ENCODE results near the gene MUC15. TPM values are rescaled to one million over a fixed set of nuclear protein-coding genes. Genes with fewer than 3 reads are reported as not detected.

MUC15 gene
- total RNA-seq, 1 experiment from 2014 or later: not detected

DNA sequence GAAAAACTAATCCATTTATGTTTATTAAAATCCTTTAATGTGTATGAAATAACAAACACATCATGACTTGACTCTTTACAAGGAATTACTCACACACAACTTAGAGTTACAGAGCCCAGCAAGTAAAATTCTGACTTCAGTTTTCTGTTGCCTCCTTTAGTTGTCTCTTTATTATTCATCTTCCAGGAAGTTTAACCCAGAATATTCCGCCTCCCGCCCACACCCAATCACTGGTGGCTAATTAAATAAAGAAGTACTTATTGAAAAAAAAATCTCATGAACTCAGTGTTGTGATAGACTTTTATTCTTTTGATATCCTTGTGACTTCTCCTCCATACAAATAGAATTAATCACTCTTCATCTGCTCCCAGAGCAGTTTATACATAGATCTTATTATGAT lies 61.9 kb downstream of the MUC15 start:
- TF ChIP-seq, protein P1, sequence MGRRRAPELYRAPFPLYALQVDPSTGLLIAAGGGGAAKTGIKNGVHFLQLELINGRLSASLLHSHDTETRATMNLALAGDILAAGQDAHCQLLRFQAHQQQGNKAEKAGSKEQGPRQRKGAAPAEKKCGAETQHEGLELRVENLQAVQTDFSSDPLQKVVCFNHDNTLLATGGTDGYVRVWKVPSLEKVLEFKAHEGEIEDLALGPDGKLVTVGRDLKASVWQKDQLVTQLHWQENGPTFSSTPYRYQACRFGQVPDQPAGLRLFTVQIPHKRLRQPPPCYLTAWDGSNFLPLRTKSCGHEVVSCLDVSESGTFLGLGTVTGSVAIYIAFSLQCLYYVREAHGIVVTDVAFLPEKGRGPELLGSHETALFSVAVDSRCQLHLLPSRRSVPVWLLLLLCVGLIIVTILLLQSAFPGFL (CRISPR knock-in tag; IDR thresholded peaks at IDR 0.05; ENCODE audit: borderline replicate concordance): no peak
- TF ChIP-seq ESRRA (CRISPR knock-in tag; IDR thresholded peaks at IDR 0.05; ENCODE audit: borderline replicate concordance) (no peak), SOX15 (CRISPR knock-in tag; IDR thresholded peaks at IDR 0.05) (no peak), ZNF317 (CRISPR knock-in tag; IDR thresholded peaks at IDR 0.05; ENCODE audit: borderline replicate concordance, low read depth) (no peak), HMGA2 (CRISPR knock-in tag; IDR thresholded peaks at IDR 0.05) (no peak), ETV6 (CRISPR knock-in tag; IDR thresholded peaks at IDR 0.05) (no peak), SP1 (CRISPR knock-in tag; conservative IDR thresholded peaks at IDR 0.05) (no peak), NR3C1 (CRISPR knock-in tag; conservative IDR thresholded peaks at IDR 0.05; ENCODE audit: low read depth) (no peak), GRHL2 (CRISPR knock-in tag; IDR thresholded peaks at IDR 0.05; ENCODE audit: insufficient replicate concordance, severe bottlenecking) (no peak), ZNF671 (CRISPR knock-in tag; IDR thresholded peaks at IDR 0.05) (no peak), ZNF121 (CRISPR knock-in tag; IDR thresholded peaks at IDR 0.05) (no peak), GABPB1 (CRISPR knock-in tag; IDR thresholded peaks at IDR 0.05) (no peak)
- TF ChIP-seq, protein P2, sequence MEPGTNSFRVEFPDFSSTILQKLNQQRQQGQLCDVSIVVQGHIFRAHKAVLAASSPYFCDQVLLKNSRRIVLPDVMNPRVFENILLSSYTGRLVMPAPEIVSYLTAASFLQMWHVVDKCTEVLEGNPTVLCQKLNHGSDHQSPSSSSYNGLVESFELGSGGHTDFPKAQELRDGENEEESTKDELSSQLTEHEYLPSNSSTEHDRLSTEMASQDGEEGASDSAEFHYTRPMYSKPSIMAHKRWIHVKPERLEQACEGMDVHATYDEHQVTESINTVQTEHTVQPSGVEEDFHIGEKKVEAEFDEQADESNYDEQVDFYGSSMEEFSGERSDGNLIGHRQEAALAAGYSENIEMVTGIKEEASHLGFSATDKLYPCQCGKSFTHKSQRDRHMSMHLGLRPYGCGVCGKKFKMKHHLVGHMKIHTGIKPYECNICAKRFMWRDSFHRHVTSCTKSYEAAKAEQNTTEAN (CRISPR knock-in tag; IDR thresholded peaks at IDR 0.05): no peak
- TF ChIP-seq, protein P3, sequence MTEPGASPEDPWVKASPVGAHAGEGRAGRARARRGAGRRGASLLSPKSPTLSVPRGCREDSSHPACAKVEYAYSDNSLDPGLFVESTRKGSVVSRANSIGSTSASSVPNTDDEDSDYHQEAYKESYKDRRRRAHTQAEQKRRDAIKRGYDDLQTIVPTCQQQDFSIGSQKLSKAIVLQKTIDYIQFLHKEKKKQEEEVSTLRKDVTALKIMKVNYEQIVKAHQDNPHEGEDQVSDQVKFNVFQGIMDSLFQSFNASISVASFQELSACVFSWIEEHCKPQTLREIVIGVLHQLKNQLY (CRISPR knock-in tag; IDR thresholded peaks at IDR 0.05): no peak
- TF ChIP-seq, protein P4, sequence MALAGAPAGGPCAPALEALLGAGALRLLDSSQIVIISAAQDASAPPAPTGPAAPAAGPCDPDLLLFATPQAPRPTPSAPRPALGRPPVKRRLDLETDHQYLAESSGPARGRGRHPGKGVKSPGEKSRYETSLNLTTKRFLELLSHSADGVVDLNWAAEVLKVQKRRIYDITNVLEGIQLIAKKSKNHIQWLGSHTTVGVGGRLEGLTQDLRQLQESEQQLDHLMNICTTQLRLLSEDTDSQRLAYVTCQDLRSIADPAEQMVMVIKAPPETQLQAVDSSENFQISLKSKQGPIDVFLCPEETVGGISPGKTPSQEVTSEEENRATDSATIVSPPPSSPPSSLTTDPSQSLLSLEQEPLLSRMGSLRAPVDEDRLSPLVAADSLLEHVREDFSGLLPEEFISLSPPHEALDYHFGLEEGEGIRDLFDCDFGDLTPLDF (CRISPR knock-in tag; IDR thresholded peaks at IDR 0.05): no peak
- TF ChIP-seq, protein P5, sequence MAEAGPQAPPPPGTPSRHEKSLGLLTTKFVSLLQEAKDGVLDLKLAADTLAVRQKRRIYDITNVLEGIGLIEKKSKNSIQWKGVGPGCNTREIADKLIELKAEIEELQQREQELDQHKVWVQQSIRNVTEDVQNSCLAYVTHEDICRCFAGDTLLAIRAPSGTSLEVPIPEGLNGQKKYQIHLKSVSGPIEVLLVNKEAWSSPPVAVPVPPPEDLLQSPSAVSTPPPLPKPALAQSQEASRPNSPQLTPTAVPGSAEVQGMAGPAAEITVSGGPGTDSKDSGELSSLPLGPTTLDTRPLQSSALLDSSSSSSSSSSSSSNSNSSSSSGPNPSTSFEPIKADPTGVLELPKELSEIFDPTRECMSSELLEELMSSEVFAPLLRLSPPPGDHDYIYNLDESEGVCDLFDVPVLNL (CRISPR knock-in tag; IDR thresholded peaks at IDR 0.05; ENCODE audit: borderline replicate concordance, low read depth): no peak
- TF ChIP-seq, protein P6, sequence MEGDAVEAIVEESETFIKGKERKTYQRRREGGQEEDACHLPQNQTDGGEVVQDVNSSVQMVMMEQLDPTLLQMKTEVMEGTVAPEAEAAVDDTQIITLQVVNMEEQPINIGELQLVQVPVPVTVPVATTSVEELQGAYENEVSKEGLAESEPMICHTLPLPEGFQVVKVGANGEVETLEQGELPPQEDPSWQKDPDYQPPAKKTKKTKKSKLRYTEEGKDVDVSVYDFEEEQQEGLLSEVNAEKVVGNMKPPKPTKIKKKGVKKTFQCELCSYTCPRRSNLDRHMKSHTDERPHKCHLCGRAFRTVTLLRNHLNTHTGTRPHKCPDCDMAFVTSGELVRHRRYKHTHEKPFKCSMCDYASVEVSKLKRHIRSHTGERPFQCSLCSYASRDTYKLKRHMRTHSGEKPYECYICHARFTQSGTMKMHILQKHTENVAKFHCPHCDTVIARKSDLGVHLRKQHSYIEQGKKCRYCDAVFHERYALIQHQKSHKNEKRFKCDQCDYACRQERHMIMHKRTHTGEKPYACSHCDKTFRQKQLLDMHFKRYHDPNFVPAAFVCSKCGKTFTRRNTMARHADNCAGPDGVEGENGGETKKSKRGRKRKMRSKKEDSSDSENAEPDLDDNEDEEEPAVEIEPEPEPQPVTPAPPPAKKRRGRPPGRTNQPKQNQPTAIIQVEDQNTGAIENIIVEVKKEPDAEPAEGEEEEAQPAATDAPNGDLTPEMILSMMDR (IDR thresholded peaks at IDR 0.05): no peak
- TF ChIP-seq, protein P7, sequence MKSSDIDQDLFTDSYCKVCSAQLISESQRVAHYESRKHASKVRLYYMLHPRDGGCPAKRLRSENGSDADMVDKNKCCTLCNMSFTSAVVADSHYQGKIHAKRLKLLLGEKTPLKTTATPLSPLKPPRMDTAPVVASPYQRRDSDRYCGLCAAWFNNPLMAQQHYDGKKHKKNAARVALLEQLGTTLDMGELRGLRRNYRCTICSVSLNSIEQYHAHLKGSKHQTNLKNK (CRISPR knock-in tag; IDR thresholded peaks at IDR 0.05): no peak

More for the DNA sequence above, 61.9 kb downstream of the MUC15 start:
- H3K9me3 Mint-ChIP-seq: 0 out of 2 replicates have a peak, but pooled peaks cover 2% of the 10 kb centered on the region
- no peak overlapping the region for H3K4me3 Mint-ChIP-seq
- ChIA-PET POLR2A (interaction anchor here (0.6 kb wide), 1 partner anchor 73 kb away, joined by 4 read pairs; no protein-coding TSS in a partner anchor), CTCF (interaction anchor here (0.7 to 1.5 kb wide), 3 partner anchors 13 to 149 kb away, joined by 3 to 4 read pairs (median 3); no protein-coding TSS in a partner anchor)
- no peak overlapping the region for H3K27ac Mint-ChIP-seq
- 0 out of 2 replicates have a peak, but pooled peaks cover 4% of the 10 kb centered on the region for H3K27me3 Mint-ChIP-seq (ENCODE audit: low read depth)
- 0 out of 2 replicates have a peak, but pooled peaks cover 3% of the 10 kb centered on the region for H3K4me1 Mint-ChIP-seq
- ATAC-seq (no peak), DNase-seq (ENCODE audit: low spot score) (no peak)
- no peaks in the 10 kb centered on the region for H3K36me3 Mint-ChIP-seq

Other genes starting within 250 kb of the MUC15 start
- 0.05 to 0.11 TPM in 2 of 3 replicates, not detected in the other for gene ANO3, start 240.1 kb downstream of the MUC15 start, total RNA-seq (2021)
- 1.9 to 2.8 TPM (median 2.3 TPM) in 3 replicates for gene SLC5A12, start 149.8 kb upstream of the MUC15 start, total RNA-seq (2021)